Measurements from ENCODE around the gene STYXL1.

The STYXL1 gene

GRCh38 chr7:75992083-75992755 is 55.6 kb downstream of the STYXL1 start:
- H3K79me2 ChIP-seq (ENCODE audit: insufficient read depth, low read length): no peaks in the 10 kb centered on the region
- no peak overlapping the region for H3K27ac ChIP-seq (ENCODE audit: low read length)
- H3K9me3 ChIP-seq (ENCODE audit: insufficient read depth, low read length, severe bottlenecking): no peaks in the 10 kb centered on the region
- no peak overlapping the region for H3K4me3 ChIP-seq (ENCODE audit: low read depth in 1 of 2, low read length in 2 of 2)
- DNase-seq (no peak), ATAC-seq (ENCODE audit: insufficient read depth, low read depth) (no peak)
- no peak overlapping the region for H3K9ac ChIP-seq (ENCODE audit: low read depth, low read length)
- peaks cover 19% of the 10 kb centered on the region for H3K36me3 ChIP-seq (ENCODE audit: insufficient read depth, low read length)
- TF ChIP-seq CTCF (IDR thresholded peaks at IDR 0.05; ENCODE audit: borderline replicate concordance, extremely low read depth, low read length, poor library complexity, severe bottlenecking): no peak
- TF ChIP-seq EZH2 (IDR thresholded peaks at IDR 0.05; ENCODE audit: borderline replicate concordance, low read depth, low read length, severe bottlenecking): no peak
- no peak overlapping the region for H2AFZ ChIP-seq (ENCODE audit: low read depth, low read length)
- no peaks in the 10 kb centered on the region; the same call in 1 of the 2 replicates for H4K20me1 ChIP-seq (ENCODE audit: insufficient read depth, low read length)
- H3K27me3 ChIP-seq (ENCODE audit: insufficient read depth, low read length, poor library complexity): no peaks in the 10 kb centered on the region
- peaks cover 17% of the 10 kb centered on the region for H3K4me1 ChIP-seq (ENCODE audit: insufficient read depth, low read length)
- no peak overlapping the region for H3K4me2 ChIP-seq (ENCODE audit: insufficient read depth, low read length)

GRCh38 chr7:75991531-75992082 is 56.2 kb downstream of the STYXL1 start:
- Histone ChIP-seq H3K36me3 (ENCODE audit: insufficient read depth, low read length) (peaks cover 25% of the 10 kb centered on the region), H3K9ac (ENCODE audit: low read depth, low read length) (no peak overlapping the region), H3K4me3 (ENCODE audit: low read depth in 1 of 2, low read length in 2 of 2) (no peak overlapping the region), H3K79me2 (ENCODE audit: insufficient read depth, low read length) (no peaks in the 10 kb centered on the region), H3K27me3 (ENCODE audit: insufficient read depth, low read length, poor library complexity) (no peaks in the 10 kb centered on the region), H2AFZ (ENCODE audit: low read depth, low read length) (no peak overlapping the region), H3K4me2 (ENCODE audit: insufficient read depth, low read length) (no peak overlapping the region), H3K27ac (ENCODE audit: low read length) (no peak overlapping the region), H3K4me1 (ENCODE audit: insufficient read depth, low read length) (peaks cover 17% of the 10 kb centered on the region), H4K20me1 (ENCODE audit: insufficient read depth, low read length) (no peaks in the 10 kb centered on the region; the same call in 1 of the 2 replicates), H3K9me3 (ENCODE audit: insufficient read depth, low read length, severe bottlenecking) (no peaks in the 10 kb centered on the region)
- ATAC-seq (ENCODE audit: insufficient read depth, low read depth) (no peak), DNase-seq (no peak)
- no peak for TF ChIP-seq CTCF (IDR thresholded peaks at IDR 0.05; ENCODE audit: borderline replicate concordance, extremely low read depth, low read length, poor library complexity, severe bottlenecking)
- no peak for TF ChIP-seq EZH2 (IDR thresholded peaks at IDR 0.05; ENCODE audit: borderline replicate concordance, low read depth, low read length, severe bottlenecking)

- TF ChIP-seq EZH2 (IDR thresholded peaks at IDR 0.05; ENCODE audit: borderline replicate concordance, low read depth, low read length, severe bottlenecking) (no peak), CTCF (IDR thresholded peaks at IDR 0.05; ENCODE audit: borderline replicate concordance, extremely low read depth, low read length, poor library complexity, severe bottlenecking) (no peak)
- Histone ChIP-seq H3K9me3 (ENCODE audit: insufficient read depth, low read length, severe bottlenecking) (no peaks in the 10 kb centered on the region), H3K27ac (ENCODE audit: low read length) (no peak overlapping the region), H3K4me2 (ENCODE audit: insufficient read depth, low read length) (no peak overlapping the region), H2AFZ (ENCODE audit: low read depth, low read length) (no peak overlapping the region), H3K4me3 (ENCODE audit: low read depth in 1 of 2, low read length in 2 of 2) (no peak overlapping the region), H3K27me3 (ENCODE audit: insufficient read depth, low read length, poor library complexity) (no peaks in the 10 kb centered on the region), H3K4me1 (ENCODE audit: insufficient read depth, low read length) (peaks cover 14% of the 10 kb centered on the region), H3K9ac (ENCODE audit: low read depth, low read length) (no peak overlapping the region), H3K36me3 (ENCODE audit: insufficient read depth, low read length) (peaks cover 25% of the 10 kb centered on the region), H3K79me2 (ENCODE audit: insufficient read depth, low read length) (no peaks in the 10 kb centered on the region), H4K20me1 (ENCODE audit: insufficient read depth, low read length) (no peaks in the 10 kb centered on the region; the same call in 1 of the 2 replicates)
- ATAC-seq (ENCODE audit: insufficient read depth, low read depth): no peak
- DNase-seq: no peak
Observed at GRCh38 chr7:75989500-75990388, 58.1 kb downstream of the STYXL1 start.
